ENCODE results near the gene G6PC3.

The G6PC3 gene

DNA sequence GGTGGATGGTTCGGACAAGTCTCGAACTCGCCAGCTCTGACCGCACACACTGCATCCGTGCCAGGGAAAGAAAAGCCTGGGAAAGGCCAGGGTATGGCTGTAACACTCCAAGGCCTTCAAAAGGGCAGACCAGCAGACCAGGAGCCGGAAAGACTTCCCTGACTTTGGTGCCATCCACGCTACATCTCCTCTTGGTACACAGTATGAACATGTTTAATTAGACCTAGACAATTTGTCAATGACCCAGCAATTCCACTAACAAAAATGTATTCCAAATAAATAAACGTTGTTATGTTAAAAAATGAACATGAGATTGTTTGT, 53.5 kb downstream of the G6PC3 start (continued):
- 0 out of 2 replicates have a peak, but pooled peaks have one; percentile 9 for TF ChIP-seq KLF10 (tag by site-specific recombination; IDR thresholded peaks at IDR 0.05)
- no peak for TF ChIP-seq ZNF175 (tag by site-specific recombination; IDR thresholded peaks at IDR 0.05)
- no peak for TF ChIP-seq BCL11B (tag by site-specific recombination; IDR thresholded peaks at IDR 0.05; ENCODE audit: low read depth)
- TF ChIP-seq, protein P1, sequence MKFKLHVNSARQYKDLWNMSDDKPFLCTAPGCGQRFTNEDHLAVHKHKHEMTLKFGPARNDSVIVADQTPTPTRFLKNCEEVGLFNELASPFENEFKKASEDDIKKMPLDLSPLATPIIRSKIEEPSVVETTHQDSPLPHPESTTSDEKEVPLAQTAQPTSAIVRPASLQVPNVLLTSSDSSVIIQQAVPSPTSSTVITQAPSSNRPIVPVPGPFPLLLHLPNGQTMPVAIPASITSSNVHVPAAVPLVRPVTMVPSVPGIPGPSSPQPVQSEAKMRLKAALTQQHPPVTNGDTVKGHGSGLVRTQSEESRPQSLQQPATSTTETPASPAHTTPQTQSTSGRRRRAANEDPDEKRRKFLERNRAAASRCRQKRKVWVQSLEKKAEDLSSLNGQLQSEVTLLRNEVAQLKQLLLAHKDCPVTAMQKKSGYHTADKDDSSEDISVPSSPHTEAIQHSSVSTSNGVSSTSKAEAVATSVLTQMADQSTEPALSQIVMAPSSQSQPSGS (tag by site-specific recombination; IDR thresholded peaks at IDR 0.05; ENCODE audit: low read depth) = no peak
- TF ChIP-seq, protein P2, sequence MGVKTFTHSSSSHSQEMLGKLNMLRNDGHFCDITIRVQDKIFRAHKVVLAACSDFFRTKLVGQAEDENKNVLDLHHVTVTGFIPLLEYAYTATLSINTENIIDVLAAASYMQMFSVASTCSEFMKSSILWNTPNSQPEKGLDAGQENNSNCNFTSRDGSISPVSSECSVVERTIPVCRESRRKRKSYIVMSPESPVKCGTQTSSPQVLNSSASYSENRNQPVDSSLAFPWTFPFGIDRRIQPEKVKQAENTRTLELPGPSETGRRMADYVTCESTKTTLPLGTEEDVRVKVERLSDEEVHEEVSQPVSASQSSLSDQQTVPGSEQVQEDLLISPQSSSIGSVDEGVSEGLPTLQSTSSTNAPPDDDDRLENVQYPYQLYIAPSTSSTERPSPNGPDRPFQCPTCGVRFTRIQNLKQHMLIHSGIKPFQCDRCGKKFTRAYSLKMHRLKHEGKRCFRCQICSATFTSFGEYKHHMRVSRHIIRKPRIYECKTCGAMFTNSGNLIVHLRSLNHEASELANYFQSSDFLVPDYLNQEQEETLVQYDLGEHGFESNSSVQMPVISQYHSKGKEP (tag by site-specific recombination; IDR thresholded peaks at IDR 0.05) = no peak
- TF ChIP-seq ZFHX2 (tag by site-specific recombination; conservative IDR thresholded peaks at IDR 0.05) = no peak
- no peak for TF ChIP-seq GLI4 (tag by site-specific recombination; IDR thresholded peaks at IDR 0.05)
- no peak for TF ChIP-seq SCRT2 (tag by site-specific recombination; IDR thresholded peaks at IDR 0.05)
- TF ChIP-seq, protein P3, sequence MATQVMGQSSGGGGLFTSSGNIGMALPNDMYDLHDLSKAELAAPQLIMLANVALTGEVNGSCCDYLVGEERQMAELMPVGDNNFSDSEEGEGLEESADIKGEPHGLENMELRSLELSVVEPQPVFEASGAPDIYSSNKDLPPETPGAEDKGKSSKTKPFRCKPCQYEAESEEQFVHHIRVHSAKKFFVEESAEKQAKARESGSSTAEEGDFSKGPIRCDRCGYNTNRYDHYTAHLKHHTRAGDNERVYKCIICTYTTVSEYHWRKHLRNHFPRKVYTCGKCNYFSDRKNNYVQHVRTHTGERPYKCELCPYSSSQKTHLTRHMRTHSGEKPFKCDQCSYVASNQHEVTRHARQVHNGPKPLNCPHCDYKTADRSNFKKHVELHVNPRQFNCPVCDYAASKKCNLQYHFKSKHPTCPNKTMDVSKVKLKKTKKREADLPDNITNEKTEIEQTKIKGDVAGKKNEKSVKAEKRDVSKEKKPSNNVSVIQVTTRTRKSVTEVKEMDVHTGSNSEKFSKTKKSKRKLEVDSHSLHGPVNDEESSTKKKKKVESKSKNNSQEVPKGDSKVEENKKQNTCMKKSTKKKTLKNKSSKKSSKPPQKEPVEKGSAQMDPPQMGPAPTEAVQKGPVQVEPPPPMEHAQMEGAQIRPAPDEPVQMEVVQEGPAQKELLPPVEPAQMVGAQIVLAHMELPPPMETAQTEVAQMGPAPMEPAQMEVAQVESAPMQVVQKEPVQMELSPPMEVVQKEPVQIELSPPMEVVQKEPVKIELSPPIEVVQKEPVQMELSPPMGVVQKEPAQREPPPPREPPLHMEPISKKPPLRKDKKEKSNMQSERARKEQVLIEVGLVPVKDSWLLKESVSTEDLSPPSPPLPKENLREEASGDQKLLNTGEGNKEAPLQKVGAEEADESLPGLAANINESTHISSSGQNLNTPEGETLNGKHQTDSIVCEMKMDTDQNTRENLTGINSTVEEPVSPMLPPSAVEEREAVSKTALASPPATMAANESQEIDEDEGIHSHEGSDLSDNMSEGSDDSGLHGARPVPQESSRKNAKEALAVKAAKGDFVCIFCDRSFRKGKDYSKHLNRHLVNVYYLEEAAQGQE (tag by site-specific recombination; IDR thresholded peaks at IDR 0.05) = no peak
- TF ChIP-seq OVOL3 (tag by site-specific recombination; IDR thresholded peaks at IDR 0.05) = no peak
- TF ChIP-seq, protein P4, sequence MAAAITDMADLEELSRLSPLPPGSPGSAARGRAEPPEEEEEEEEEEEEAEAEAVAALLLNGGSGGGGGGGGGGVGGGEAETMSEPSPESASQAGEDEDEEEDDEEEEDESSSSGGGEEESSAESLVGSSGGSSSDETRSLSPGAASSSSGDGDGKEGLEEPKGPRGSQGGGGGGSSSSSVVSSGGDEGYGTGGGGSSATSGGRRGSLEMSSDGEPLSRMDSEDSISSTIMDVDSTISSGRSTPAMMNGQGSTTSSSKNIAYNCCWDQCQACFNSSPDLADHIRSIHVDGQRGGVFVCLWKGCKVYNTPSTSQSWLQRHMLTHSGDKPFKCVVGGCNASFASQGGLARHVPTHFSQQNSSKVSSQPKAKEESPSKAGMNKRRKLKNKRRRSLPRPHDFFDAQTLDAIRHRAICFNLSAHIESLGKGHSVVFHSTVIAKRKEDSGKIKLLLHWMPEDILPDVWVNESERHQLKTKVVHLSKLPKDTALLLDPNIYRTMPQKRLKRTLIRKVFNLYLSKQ (tag by site-specific recombination; IDR thresholded peaks at IDR 0.05; ENCODE audit: borderline replicate concordance) = no peak
- TF ChIP-seq ZNF48 (tag by site-specific recombination; IDR thresholded peaks at IDR 0.05) = no peak
- TF ChIP-seq ZNF16 (tag by site-specific recombination; IDR thresholded peaks at IDR 0.05; ENCODE audit: low read depth) = no peak
- no peak for TF ChIP-seq ZIC2 (tag by site-specific recombination; IDR thresholded peaks at IDR 0.05)
- 0 out of 2 replicates have a peak, but pooled peaks have one; percentile 3 for TF ChIP-seq ZNF324 (tag by site-specific recombination; IDR thresholded peaks at IDR 0.05)
- TF ChIP-seq FEZF1 (tag by site-specific recombination; IDR thresholded peaks at IDR 0.05) = no peak
- TF ChIP-seq PRDM1 (tag by site-specific recombination; IDR thresholded peaks at IDR 0.05) = no peak
- TF ChIP-seq ZEB2 (tag by site-specific recombination; IDR thresholded peaks at IDR 0.05) = peak; percentile 14; the same call in 1 of the 2 replicates
- TF ChIP-seq ZXDB (tag by site-specific recombination; IDR thresholded peaks at IDR 0.05) = no peak
- TF ChIP-seq, protein P5, sequence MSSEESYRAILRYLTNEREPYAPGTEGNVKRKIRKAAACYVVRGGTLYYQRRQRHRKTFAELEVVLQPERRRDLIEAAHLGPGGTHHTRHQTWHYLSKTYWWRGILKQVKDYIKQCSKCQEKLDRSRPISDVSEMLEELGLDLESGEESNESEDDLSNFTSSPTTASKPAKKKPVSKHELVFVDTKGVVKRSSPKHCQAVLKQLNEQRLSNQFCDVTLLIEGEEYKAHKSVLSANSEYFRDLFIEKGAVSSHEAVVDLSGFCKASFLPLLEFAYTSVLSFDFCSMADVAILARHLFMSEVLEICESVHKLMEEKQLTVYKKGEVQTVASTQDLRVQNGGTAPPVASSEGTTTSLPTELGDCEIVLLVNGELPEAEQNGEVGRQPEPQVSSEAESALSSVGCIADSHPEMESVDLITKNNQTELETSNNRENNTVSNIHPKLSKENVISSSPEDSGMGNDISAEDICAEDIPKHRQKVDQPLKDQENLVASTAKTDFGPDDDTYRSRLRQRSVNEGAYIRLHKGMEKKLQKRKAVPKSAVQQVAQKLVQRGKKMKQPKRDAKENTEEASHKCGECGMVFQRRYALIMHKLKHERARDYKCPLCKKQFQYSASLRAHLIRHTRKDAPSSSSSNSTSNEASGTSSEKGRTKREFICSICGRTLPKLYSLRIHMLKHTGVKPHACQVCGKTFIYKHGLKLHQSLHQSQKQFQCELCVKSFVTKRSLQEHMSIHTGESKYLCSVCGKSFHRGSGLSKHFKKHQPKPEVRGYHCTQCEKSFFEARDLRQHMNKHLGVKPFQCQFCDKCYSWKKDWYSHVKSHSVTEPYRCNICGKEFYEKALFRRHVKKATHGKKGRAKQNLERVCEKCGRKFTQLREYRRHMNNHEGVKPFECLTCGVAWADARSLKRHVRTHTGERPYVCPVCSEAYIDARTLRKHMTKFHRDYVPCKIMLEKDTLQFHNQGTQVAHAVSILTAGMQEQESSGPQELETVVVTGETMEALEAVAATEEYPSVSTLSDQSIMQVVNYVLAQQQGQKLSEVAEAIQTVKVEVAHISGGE (tag by site-specific recombination; conservative IDR thresholded peaks at IDR 0.05; ENCODE audit: low read depth) = no peak
- TF ChIP-seq, protein P6, sequence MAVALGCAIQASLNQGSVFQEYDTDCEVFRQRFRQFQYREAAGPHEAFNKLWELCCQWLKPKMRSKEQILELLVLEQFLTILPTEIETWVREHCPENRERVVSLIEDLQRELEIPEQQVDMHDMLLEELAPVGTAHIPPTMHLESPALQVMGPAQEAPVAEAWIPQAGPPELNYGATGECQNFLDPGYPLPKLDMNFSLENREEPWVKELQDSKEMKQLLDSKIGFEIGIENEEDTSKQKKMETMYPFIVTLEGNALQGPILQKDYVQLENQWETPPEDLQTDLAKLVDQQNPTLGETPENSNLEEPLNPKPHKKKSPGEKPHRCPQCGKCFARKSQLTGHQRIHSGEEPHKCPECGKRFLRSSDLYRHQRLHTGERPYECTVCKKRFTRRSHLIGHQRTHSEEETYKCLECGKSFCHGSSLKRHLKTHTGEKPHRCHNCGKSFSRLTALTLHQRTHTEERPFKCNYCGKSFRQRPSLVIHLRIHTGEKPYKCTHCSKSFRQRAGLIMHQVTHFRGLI (tag by site-specific recombination; IDR thresholded peaks at IDR 0.05) = no peak
- TF ChIP-seq ZBTB17 (tag by site-specific recombination; IDR thresholded peaks at IDR 0.05) = peak; percentile 58
- TF ChIP-seq ZNF544 (tag by site-specific recombination; IDR thresholded peaks at IDR 0.05) = no peak
- TF ChIP-seq, protein P7, sequence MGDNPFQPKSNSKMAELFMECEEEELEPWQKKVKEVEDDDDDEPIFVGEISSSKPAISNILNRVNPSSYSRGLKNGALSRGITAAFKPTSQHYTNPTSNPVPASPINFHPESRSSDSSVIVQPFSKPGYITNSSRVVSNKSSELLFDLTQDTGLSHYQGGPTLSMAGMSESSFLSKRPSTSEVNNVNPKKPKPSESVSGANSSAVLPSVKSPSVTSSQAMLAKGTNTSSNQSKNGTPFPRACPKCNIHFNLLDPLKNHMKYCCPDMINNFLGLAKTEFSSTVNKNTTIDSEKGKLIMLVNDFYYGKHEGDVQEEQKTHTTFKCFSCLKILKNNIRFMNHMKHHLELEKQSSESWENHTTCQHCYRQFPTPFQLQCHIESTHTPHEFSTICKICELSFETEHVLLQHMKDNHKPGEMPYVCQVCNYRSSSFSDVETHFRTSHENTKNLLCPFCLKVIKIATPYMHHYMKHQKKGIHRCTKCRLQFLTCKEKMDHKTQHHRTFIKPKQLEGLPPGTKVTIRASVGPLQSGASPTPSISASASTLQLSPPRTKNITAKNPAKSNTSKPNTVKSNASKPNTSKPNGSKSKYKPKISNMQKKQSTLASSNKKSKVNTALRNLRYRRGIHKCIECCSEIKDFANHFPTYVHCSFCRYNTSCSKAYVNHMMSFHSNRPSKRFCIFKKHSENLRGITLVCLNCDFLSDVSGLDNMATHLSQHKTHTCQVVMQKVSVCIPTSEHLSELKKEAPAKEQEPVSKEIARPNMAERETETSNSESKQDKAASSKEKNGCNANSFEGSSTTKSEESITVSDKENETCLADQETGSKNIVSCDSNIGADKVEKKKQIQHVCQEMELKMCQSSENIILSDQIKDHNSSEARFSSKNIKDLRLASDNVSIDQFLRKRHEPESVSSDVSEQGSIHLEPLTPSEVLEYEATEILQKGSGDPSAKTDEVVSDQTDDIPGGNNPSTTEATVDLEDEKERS (tag by site-specific recombination; IDR thresholded peaks at IDR 0.05) = no peak
- TF ChIP-seq KLF8 (tag by site-specific recombination; IDR thresholded peaks at IDR 0.05) = 0 out of 2 replicates have a peak, but pooled peaks have one; percentile 6
